Adrenal gland (tissue), 5 donors: ENCODE results near the gene SYCN.

Source experiments
- POLR2A ChIP-seq, 2 donors: fragments of 450-650 bp; IDR thresholded peaks; one replicate each; pipeline ENCODE4 v1.6.1; 2017; ENCODE audit warnings: antibody characterized with exemption in 2 of 2, mild to moderate bottlenecking in 2 of 2, moderate library complexity in 1 of 2
- TF ChIP-seq, protein P1 (sequence below), 6 experiments: fragments of 450-650 bp in 4 of 6; fragments of 200-600 bp in 2 of 6; sonication (generic) in 1 of 6; IDR thresholded peaks; 1 replicate in 5 of 6; 2 replicates in 1 of 6; pipeline versions ENCODE4 v1.5.1 to v1.8.0; 2016 to 2021; ENCODE audit warnings: antibody characterized with exemption in 6 of 6, mild to moderate bottlenecking in 2 of 6, moderate library complexity in 1 of 6
- donor health status: DM: no; HTN: no; CAD: no.

DNA sequence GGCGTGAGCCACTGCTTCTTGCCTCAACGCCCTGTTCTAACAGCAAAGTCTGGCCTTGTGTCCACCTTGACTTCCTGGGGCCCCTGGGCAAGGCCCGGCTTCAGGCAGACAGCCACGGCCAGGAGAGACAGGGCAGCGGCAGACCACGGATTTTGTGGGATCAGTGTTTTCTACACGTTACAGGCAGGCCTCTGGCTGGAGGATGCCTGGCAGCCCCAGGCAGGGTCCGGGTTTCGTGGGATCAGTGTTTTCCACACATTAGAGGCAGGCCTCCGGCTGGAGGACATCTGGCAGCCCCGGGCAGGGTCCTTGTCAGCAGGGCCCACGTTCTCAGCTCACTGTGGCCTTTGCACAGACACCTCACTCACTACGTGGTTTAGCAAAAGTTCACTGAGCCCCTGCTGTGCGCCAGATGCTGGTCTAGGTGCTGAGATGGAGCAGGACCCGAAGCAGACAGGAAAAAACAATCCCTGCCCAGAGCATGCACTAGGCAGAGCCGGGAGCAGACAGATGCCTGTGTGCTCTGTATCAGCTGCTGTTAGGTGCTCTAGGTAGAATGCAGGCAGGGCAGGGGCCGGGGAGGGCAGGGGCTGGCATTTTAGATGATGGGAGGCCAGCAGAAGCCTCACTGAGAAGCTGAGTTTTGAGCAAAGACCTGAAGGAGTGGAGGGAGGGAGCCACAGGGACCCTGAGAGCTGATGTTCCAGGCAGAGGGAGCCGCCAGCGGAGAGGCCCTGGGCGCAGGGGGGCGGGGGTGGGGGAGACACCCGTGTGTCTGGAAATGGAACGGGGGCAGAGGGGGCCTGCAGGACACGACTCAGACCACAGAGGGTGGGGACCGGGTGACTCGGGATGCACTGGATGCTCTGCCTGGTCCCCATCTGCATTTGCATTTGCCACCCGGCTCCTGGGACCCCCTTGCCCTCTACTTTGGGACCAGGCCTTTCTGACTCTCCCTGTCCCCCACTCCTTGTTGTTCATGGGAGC lies 32.3 kb downstream of the SYCN start:
- TF ChIP-seq, protein P1, sequence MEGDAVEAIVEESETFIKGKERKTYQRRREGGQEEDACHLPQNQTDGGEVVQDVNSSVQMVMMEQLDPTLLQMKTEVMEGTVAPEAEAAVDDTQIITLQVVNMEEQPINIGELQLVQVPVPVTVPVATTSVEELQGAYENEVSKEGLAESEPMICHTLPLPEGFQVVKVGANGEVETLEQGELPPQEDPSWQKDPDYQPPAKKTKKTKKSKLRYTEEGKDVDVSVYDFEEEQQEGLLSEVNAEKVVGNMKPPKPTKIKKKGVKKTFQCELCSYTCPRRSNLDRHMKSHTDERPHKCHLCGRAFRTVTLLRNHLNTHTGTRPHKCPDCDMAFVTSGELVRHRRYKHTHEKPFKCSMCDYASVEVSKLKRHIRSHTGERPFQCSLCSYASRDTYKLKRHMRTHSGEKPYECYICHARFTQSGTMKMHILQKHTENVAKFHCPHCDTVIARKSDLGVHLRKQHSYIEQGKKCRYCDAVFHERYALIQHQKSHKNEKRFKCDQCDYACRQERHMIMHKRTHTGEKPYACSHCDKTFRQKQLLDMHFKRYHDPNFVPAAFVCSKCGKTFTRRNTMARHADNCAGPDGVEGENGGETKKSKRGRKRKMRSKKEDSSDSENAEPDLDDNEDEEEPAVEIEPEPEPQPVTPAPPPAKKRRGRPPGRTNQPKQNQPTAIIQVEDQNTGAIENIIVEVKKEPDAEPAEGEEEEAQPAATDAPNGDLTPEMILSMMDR (IDR thresholded peaks at IDR 0.05) = no peak
- TF ChIP-seq POLR2A (IDR thresholded peaks at IDR 0.05) = no peak
